ENCODE data around the gene MYLK. TPM values are rescaled to one million over a fixed set of nuclear protein-coding genes. Genes with fewer than 3 reads are reported as not detected.
"Not testable (repeated sequence)": the region's sequence is repeated elsewhere in the genome, so short reads cannot be mapped to it uniquely, and the experiment has no call there.

MYLK gene
- total RNA-seq, 1 experiment from 2014 or later: 75.9 TPM

GRCh38 chr3:123750659-123751420, 133.3 kb downstream of the MYLK start:
- peak; percentile 95 for DNase-seq (ENCODE audit: low read depth)

DNA sequence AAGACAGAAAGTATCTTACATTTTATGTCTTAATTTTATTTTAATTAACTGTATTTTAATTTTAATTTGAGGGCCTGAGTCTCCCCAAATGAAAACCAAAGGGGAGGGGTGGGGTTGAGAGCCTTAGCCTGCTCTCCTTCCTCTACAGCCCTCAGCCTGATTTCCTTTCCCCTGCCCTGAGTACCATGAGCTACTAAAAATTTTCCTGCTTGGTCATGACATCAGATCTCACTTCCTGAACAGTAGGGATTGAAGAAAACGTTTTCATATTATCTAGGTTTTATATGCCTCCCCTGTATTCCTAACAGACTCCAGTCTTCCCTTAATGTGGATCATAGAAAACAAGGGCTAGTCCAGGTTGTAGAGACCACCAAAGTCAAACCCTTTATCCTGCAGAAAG, 133.9 kb downstream of the MYLK start:
- no peak for DNase-seq (ENCODE audit: low read depth)

DNA sequence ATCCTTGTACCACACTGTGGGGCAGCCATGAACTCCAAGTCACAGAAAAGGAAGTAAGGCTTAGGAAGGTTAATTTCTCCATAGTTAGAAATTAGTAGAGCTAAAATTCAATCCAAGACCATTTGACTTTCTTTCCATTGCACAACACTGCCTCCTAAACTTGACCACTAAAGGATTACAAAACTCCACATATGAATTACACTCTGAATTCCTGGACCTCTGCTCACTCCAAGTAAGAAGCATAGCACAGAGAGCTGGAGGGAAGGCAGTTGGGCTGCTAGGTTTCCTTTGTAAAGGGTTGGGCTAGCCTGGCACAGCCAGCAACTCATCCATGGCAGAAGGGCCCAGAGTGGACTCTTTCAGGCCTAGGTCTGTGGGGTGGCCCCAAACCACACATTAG, 134.4 kb downstream of the MYLK start:
- peak; percentile 94 for DNase-seq (ENCODE audit: low read depth)

- peak; percentile 38 for DNase-seq (ENCODE audit: low read depth)
Measured at GRCh38 chr3:123745184-123745855, 138.8 kb downstream of the MYLK start.

DNA sequence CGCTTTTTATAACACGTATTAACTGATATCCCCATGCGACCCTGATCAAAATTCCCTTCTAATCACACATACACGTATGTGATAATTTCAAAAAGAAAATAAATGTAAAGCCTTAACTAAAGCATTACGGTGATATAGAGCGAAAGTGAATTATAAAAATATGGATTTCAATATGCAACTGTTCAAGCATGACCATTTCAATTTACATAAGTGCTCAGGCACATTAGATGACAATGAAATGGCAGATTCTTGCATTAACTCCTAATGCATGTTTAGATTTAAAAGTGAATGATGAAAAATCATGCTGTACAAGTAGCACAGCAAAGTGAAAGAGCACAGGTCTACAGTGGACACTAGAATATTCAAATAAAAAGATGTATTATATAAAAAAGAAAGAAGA, 140.1 kb downstream of the MYLK start:
- no peak for DNase-seq (ENCODE audit: low read depth)

DNA sequence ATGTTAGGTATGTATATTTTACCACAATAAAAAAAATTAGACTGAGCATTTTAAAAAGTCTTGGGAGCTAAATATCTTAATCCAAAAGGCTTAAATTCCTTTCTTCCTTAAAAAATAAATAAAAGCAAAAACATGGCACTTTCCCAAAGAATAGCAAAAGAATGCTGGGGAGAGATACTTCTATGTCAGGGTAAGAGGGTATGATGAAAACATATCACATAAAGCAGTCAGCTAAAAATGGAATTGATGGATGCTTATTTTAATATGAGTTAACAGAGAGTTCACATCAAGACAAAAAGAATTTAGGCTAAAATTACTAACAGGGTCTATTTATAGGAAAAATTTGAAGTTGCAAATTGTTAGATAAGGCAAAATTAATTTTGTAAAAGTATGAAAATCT, 141.0 kb downstream of the MYLK start:
- no peak for DNase-seq (ENCODE audit: low read depth)

DNA sequence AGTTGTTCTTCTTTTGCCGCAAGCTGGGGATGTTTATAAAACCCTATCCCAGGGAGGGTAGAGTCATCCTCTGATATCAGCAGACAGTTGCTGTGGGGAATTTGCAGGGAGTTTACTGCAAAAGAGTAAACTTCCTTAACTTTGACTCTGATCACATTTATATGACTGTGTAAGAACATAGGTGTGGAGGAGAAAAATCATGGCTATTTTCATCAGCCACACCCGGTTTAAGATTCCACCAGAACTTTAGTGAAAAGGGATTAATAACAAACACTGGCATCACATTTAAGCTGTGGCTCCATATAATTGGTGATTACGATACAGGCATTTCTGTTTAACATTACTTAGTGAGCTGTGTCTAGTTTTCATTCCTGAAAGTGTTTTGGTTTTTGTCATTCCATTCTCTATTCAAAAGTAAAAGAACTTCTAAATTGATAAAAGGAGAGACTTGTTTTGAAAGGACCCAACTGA, 143.1 kb downstream of the MYLK start:
- DNase-seq (ENCODE audit: low read depth): no peak

- DNase-seq (ENCODE audit: low read depth): no peak
Measured at GRCh38 chr3:123740391-123740822, 143.7 kb downstream of the MYLK start.

- peak; percentile 84 for DNase-seq (ENCODE audit: low read depth)
Measured at GRCh38 chr3:123739754-123740153, 144.4 kb downstream of the MYLK start.

DNA sequence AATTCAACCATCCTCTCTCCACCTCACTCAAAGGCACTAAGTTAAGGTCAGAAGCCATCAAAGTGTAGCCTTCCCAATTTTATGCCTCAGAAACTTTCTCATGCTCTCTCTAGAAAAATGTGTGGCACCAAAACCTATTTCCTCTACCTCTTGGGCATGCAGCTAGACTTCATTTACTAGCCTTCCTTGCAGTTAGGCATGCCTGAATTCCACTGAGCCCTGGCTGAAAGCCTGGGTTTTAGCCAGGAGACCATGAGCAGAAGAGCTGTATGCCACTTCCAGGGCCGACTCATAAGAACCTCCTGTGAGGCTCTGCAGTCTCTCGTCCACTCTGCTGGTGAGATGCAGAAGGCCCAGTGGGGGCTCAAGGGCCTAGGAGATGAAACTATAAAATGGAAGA, 145.0 kb downstream of the MYLK start:
- DNase-seq (ENCODE audit: low read depth): no peak

DNA sequence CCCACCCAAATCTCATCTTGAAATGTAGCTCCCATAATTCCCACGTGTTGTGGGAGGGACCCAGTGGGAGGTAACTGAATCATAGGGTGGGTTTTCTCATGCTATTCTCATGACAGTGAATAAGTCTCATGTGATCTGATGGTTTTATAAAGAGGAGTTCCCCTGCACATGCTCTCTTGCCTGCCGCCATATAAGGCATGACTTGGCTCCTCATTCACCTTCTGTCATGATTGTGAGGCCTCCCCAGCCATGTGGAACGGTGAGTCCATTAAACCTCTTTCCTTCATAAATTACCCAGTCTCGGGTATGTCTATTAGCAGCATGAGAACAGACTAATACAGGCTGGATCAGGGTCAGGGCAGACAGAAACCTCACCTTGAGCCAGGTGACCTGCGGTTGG, 145.6 kb downstream of the MYLK start:
- not testable (repeated sequence) for DNase-seq (ENCODE audit: low read depth)

DNA sequence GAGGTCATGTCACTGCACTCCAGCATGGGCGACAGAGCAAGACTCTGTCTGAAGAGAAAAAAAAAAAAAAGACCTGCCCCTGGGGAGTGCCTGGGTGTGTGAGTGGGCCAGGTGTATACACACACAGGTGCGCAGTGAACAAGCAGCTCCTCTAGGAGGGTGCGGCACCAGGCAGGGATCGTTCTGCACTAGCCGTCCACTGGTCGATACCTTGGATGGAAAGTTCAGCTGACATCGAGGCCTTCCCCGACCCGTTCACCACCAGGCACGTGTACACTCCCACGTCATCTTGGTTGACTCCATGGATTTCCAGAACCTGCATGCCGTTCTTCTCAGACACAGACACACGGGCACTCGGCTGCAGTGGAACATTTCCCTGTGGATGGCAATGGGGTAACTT, 147.0 kb downstream of the MYLK start:
- no peak for DNase-seq (ENCODE audit: low read depth)

DNA sequence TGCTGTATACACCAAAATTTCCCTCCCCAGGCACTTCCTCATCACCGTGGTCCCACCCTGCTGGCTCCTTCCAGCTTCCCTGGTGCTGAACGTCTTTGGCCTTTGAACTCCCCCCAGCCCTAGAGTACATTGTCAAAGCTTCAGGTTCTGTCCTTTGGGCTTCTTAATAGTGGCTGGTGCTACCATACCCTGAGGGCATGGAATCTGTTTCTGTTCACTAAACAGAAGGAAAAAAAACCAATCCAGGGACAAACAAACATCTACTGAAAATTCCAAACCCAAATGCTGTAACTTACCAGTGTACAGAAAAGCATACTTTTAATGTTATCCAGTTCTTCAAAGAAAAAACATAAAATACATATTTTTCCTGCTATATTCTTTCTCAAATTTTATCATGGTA, 148.7 kb downstream of the MYLK start:
- DNase-seq (ENCODE audit: low read depth): no peak

DNA sequence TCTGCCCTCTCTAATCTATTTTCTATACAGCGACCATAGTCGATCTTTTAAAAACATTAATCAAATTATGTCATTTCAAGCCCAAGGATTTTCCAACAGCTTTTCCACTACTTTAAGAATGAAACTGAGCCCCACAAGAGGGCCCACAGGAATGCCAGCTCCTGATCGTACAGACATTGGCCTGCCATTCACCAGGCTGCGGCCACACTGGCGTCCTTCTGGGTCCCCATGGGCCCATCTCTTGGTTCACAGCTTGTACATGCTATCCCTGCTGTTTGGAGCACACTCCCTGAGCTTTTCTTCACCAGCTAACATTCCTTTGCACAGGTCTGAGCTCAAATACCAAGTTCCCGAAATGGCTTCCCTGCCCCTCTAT, 149.6 kb downstream of the MYLK start:
- DNase-seq (ENCODE audit: low read depth): no peak

DNA sequence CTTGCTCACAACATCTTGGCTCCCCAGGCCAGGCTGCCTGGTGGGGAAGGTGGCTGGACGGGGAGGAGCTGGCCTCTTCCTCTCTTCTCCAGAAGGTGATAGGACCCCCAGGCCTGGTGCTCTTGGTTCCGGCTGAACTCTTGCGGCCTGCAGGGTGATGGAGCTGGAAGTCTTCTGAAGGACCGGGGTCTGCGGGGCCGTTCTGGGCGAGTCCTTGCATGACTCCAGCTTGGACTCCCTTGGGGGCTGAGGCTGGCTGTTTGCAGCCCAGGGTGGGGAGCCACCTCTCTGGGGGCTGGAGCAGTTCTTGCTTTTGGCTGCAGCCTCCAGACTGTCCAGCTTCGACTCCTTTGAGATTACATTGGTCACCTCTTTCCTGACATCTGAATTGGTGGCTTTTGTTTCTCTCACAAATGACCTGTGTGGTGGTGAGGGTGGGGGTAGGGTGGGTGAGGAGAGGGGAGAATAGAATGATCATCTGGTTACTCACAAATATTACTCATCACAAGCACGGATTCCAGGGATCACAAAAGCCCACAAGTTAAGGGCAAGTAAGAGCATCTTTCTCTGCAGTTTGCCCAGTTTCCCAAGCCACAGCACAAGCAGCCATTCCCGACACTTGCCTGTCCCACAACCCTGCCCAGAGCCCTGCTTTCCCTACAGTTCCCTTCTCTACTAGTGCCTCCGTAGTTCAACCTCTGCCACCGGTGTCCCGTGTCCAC, 150.2 kb downstream of the MYLK start:
- peak; percentile 97 for DNase-seq (ENCODE audit: low read depth)

DNA sequence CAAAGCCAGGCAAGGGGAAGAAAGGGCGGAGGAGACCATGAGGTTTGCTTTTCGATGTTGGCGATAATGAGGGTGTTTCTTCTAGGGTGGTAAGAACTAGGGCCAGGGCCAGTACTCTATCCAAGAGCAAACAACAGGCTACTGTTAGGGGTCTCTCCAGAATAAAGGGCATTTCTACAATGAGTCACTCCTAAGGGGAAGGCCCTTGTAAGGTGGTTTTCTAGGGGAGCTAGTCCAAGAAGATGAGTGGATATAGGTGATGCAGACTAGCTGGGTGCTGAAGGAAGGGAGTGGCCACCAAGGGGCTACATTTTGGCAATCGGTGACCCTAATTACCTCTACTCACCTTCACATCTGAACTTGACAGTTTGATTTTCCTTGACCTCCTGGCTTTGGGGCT, 150.8 kb downstream of the MYLK start:
- no peak for DNase-seq (ENCODE audit: low read depth)

- DNase-seq (ENCODE audit: low read depth): peak; percentile 98
Measured at GRCh38 chr3:123732447-123732846, 151.7 kb downstream of the MYLK start.

GRCh38 chr3:123730829-123731228, 153.3 kb downstream of the MYLK start:
- no peak for DNase-seq (ENCODE audit: low read depth)

DNA sequence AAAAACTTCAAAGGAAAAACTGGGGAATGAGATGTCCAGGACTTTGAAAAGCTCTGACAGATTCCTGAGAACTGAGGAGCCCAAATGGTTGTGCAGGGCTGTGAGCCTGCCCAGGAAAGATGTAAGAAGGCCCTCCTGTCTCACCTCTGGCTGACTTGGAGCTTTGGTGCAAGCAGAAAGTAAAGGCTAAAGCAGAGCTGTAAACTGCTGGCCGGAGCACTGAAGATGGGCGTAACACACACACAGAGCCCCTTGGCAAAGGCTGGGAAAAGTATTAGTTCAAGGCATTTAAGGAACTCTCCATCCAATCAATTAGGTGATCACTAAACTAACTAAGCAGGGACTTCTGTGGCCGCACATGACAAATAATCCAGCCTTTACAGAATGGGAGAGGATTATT, 155.1 kb downstream of the MYLK start:
- DNase-seq (ENCODE audit: low read depth): no peak

- peak; percentile 70 for DNase-seq (ENCODE audit: low read depth)
Measured at GRCh38 chr3:123728014-123728413, 156.1 kb downstream of the MYLK start.

GRCh38 chr3:123725652-123726400, 158.3 kb downstream of the MYLK start:
- no peak for DNase-seq (ENCODE audit: low read depth)

DNA sequence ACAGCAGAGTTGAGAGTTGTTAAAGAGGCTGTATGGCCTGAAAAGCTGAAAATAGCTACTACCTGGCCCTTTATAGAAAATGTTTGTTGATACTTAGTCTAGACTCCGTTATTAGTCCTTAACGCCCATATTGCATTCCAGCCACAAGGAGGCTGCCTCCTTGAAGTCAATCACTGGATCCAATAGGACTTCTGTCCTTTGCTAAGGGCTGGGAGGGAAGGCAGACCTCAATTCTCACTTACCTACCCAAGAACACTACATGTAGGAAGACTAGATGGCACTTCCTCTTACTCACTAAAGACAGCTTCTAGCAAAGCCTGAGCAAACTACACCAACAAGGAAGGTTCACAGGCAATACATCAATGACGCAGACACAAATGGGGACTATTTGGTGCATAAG, 159.8 kb downstream of the MYLK start:
- DNase-seq (ENCODE audit: low read depth): no peak
